ENCODE results near the gene GALNT15. TPM values are rescaled to one million over a fixed set of nuclear protein-coding genes. Genes with fewer than 3 reads are reported as not detected.

Gene GALNT15
- total and polyA plus RNA-seq, 2 experiments from 2014 or later, result 0.18 to 0.97 TPM

DNA sequence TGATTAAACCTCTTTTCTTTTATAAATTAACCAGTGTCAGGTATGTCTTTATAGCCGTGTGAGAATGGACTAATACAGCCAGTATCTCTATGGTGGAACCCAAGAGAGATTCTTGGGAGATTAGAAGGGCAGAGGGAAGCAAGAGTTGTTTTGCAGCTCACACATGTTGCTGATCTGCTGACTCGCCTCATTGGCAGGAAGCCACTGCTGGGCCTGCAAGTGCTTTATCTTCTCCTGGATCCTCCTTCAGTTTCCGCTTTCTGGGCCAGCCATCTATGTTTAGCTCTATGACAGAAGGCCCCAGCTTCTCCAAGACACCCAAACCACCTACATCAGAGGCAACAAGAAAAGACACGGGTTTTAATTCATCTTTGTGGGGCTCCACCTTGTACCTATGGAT, 23.4 kb upstream of the GALNT15 start:
- DNase-seq (ENCODE audit: low read depth in 1 of 2, low spot score in 1 of 2), result peak in 1 of 2 donors; percentile 95
- H3K27me3 ChIP-seq, result no peaks in the 10 kb centered on the region
- TF ChIP-seq CTCF (IDR thresholded peaks at IDR 0.05; ENCODE audit: low read depth, low read length), result no peak
- H3K36me3 ChIP-seq, result no peaks in the 10 kb centered on the region
- H3K4me1 ChIP-seq (ENCODE audit: low read depth), result no peaks in the 10 kb centered on the region
- H3K4me3 ChIP-seq, result no peak overlapping the region
- H3K27ac ChIP-seq, result no peak overlapping the region
- H3K9me3 ChIP-seq (ENCODE audit: low read depth), result no peaks in the 10 kb centered on the region

GRCh38 chr3:16168211-16168610, 6.3 kb upstream of the GALNT15 start:
- Histone ChIP-seq H3K9me3 (ENCODE audit: low read depth) (no peaks in the 10 kb centered on the region), H3K4me1 (ENCODE audit: low read depth) (no peaks in the 10 kb centered on the region), H3K4me3 (no peak overlapping the region), H3K27ac (no peak overlapping the region), H3K27me3 (no peaks in the 10 kb centered on the region), H3K36me3 (no peaks in the 10 kb centered on the region)
- no peak for TF ChIP-seq CTCF (IDR thresholded peaks at IDR 0.05; ENCODE audit: low read depth, low read length)
- DNase-seq (ENCODE audit: low read depth in 1 of 2, low spot score in 1 of 2), result no peak

GRCh38 chr3:16171009-16171408, 3.5 kb upstream of the GALNT15 start:
- H3K4me1 ChIP-seq (ENCODE audit: low read depth), result peaks cover 4% of the 10 kb centered on the region
- DNase-seq (ENCODE audit: low read depth in 1 of 2, low spot score in 1 of 2), result no peak
- no peaks in the 10 kb centered on the region for H3K9me3 ChIP-seq (ENCODE audit: low read depth)
- no peaks in the 10 kb centered on the region for H3K27me3 ChIP-seq
- H3K4me3 ChIP-seq, result no peak overlapping the region
- H3K36me3 ChIP-seq, result no peaks in the 10 kb centered on the region
- no peak for TF ChIP-seq CTCF (IDR thresholded peaks at IDR 0.05; ENCODE audit: low read depth, low read length)
- H3K27ac ChIP-seq, result no peak overlapping the region

DNA sequence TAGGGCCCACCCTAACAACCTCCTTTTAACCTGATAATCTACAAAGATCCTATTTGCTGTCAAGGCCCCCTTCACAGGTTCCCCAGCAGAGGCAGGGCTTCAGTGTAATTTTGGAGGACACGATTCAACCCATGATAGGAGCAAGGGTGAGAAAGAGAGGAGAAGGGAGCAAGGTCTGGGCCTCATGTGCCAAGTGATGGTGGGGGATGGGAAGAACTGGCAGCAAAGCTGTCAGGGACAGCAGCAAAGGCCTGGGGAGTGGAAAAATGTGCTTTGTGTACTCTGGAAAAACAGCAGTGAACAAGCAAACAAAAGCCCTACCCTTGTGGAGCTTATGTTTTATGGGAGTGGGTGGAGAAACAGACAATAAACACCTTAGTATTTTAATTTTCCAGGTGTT, 2.7 kb upstream of the GALNT15 start:
- Histone ChIP-seq H3K36me3 (no peaks in the 10 kb centered on the region), H3K27ac (no peak overlapping the region), H3K4me3 (no peak overlapping the region), H3K9me3 (ENCODE audit: low read depth) (no peaks in the 10 kb centered on the region), H3K27me3 (no peaks in the 10 kb centered on the region), H3K4me1 (ENCODE audit: low read depth) (peaks cover 4% of the 10 kb centered on the region)
- no peak for DNase-seq (ENCODE audit: low read depth in 1 of 2, low spot score in 1 of 2)
- no peak for TF ChIP-seq CTCF (IDR thresholded peaks at IDR 0.05; ENCODE audit: low read depth, low read length)

GRCh38 chr3:16173283-16174025, 1.0 kb upstream of the GALNT15 start:
- Histone ChIP-seq H3K36me3 (no peaks in the 10 kb centered on the region), H3K4me1 (ENCODE audit: low read depth) (peaks cover 4% of the 10 kb centered on the region), H3K27me3 (no peaks in the 10 kb centered on the region), H3K27ac (no peak overlapping the region), H3K4me3 (no peak overlapping the region), H3K9me3 (ENCODE audit: low read depth) (no peaks in the 10 kb centered on the region)
- TF ChIP-seq CTCF (IDR thresholded peaks at IDR 0.05; ENCODE audit: low read depth, low read length), result no peak
- no peak for DNase-seq (ENCODE audit: low read depth in 1 of 2, low spot score in 1 of 2)

All from cardiac muscle cell (in vitro differentiated cells and primary cell).